Activated naive CD8-positive, alpha-beta T cell treated with anti-CD3 and anti-CD28 coated beads, Interleukin-2, amount 10 ng/mL, durations not matched to agents 7 days and 5 days (primary cell): ENCODE results near the gene SYDE2. TPM values are rescaled to one million over a fixed set of nuclear protein-coding genes. Genes with fewer than 3 reads are reported as not detected.
A peak's percentile ranks its signal among the peaks of the same experiment; 100 is the strongest.

Experiments used
- ATAC-seq: fragments of 150-1000 bp; cut with Tn5 transposase; one replicate; pipeline ENCODE4 v1.10.0; 2021; ENCODE audit warnings: low read depth, moderate library complexity
- POLR2A ChIA-PET: fragments of 350-600 bp; sonication (Branson Sonifier 250); formaldehyde crosslinking; loops from one replicate; lab custom pipeline; 2021; ENCODE audit warnings: antibody characterized with exemption; lab: Charles Lee
- DNase-seq: peaks from one replicate; pipeline ENCODE4 v3.0.0; 2021
- H3K27ac Mint-ChIP-seq: one replicate; pipeline ENCODE4 v1.8.0; 2022; ENCODE audit warnings: mild to moderate bottlenecking, mixed read lengths
- H3K27me3 Mint-ChIP-seq: one replicate; pipeline ENCODE4 v1.8.0; 2022; ENCODE audit warnings: mild to moderate bottlenecking, moderate library complexity, mixed read lengths
- H3K36me3 Mint-ChIP-seq: one replicate; pipeline ENCODE4 v1.8.0; 2021; ENCODE audit warnings: mild to moderate bottlenecking, mixed read lengths
- H3K4me1 Mint-ChIP-seq: one replicate; pipeline ENCODE4 v1.8.0; 2021; ENCODE audit warnings: mixed read lengths
- H3K4me3 Mint-ChIP-seq: one replicate; pipeline ENCODE4 v1.8.0; 2022; ENCODE audit warnings: mild to moderate bottlenecking, moderate library complexity, mixed read lengths
- H3K9me3 Mint-ChIP-seq: one replicate; pipeline ENCODE4 v1.8.0; 2021; ENCODE audit warnings: mixed read lengths
- total RNA-seq, 2 experiments: library from RNA; stranded (reverse); gene quantifications; one replicate each; pipeline ENCODE4 v1.2.3, GENCODE V29; 2021

SYDE2 gene
- total RNA-seq, 2 experiments from 2014 or later: 4.1 to 4.6 TPM

GRCh38 chr1:85225624-85226380 is 25.0 kb upstream of the SYDE2 start:
- no peak for DNase-seq
- Mint-ChIP-seq H3K4me1 (no peaks in the 10 kb centered on the region), H3K27me3 (peaks cover 5% of the 10 kb centered on the region), H3K36me3 (no peaks in the 10 kb centered on the region), H3K4me3 (no peak overlapping the region), H3K27ac (no peak overlapping the region), H3K9me3 (no peaks in the 10 kb centered on the region)
- POLR2A ChIA-PET: no interaction called here
- ATAC-seq: no peak

- Mint-ChIP-seq H3K4me3 (no peak overlapping the region), H3K36me3 (no peaks in the 10 kb centered on the region), H3K27me3 (peaks cover 5% of the 10 kb centered on the region), H3K9me3 (no peaks in the 10 kb centered on the region), H3K27ac (no peak overlapping the region), H3K4me1 (no peaks in the 10 kb centered on the region)
- ATAC-seq (no peak), DNase-seq (no peak)
- POLR2A ChIA-PET: no interaction called here
Observed at GRCh38 chr1:85224734-85225623, 24.2 kb upstream of the SYDE2 start.

- Mint-ChIP-seq H3K27ac (no peak overlapping the region), H3K4me1 (no peaks in the 10 kb centered on the region), H3K27me3 (peaks cover 5% of the 10 kb centered on the region), H3K36me3 (no peaks in the 10 kb centered on the region), H3K4me3 (no peak overlapping the region), H3K9me3 (no peaks in the 10 kb centered on the region)
- DNase-seq (no peak), ATAC-seq (no peak)
- POLR2A ChIA-PET: no interaction called here
Observed at GRCh38 chr1:85224295-85224694, 23.5 kb upstream of the SYDE2 start.

GRCh38 chr1:85223334-85223733 is 22.5 kb upstream of the SYDE2 start:
- Mint-ChIP-seq H3K9me3 (no peaks in the 10 kb centered on the region), H3K27ac (no peak overlapping the region), H3K4me1 (no peaks in the 10 kb centered on the region), H3K36me3 (no peaks in the 10 kb centered on the region), H3K4me3 (no peak overlapping the region), H3K27me3 (peaks cover 10% of the 10 kb centered on the region)
- POLR2A ChIA-PET: no interaction called here
- DNase-seq (no peak), ATAC-seq (no peak)

GRCh38 chr1:85220756-85221201 is 20.0 kb upstream of the SYDE2 start:
- DNase-seq: no peak
- POLR2A ChIA-PET: no interaction called here

GRCh38 chr1:85219853-85220610 is 19.2 kb upstream of the SYDE2 start:
- H3K4me3 Mint-ChIP-seq: no peak overlapping the region
- no peak for DNase-seq
- H3K9me3 Mint-ChIP-seq: no peaks in the 10 kb centered on the region
- peaks cover 24% of the 10 kb centered on the region for H3K27me3 Mint-ChIP-seq
- no peaks in the 10 kb centered on the region for H3K36me3 Mint-ChIP-seq
- POLR2A ChIA-PET: no interaction called here
- ATAC-seq: no peak
- H3K27ac Mint-ChIP-seq: no peak overlapping the region
- H3K4me1 Mint-ChIP-seq: no peaks in the 10 kb centered on the region

More at GRCh38 chr1:85220756-85221201, 20.0 kb upstream of the SYDE2 start:
- H3K27me3 Mint-ChIP-seq: peaks cover 21% of the 10 kb centered on the region
- no peaks in the 10 kb centered on the region for H3K4me1 Mint-ChIP-seq
- ATAC-seq: no peak
- H3K36me3 Mint-ChIP-seq: no peaks in the 10 kb centered on the region
- no peak overlapping the region for H3K27ac Mint-ChIP-seq
- H3K9me3 Mint-ChIP-seq: no peaks in the 10 kb centered on the region
- H3K4me3 Mint-ChIP-seq: no peak overlapping the region

- POLR2A ChIA-PET: no interaction called here
- ATAC-seq: no peak
- no peaks in the 10 kb centered on the region for H3K4me1 Mint-ChIP-seq
Observed at GRCh38 chr1:85216697-85217096, 15.9 kb upstream of the SYDE2 start.

GRCh38 chr1:85214654-85215053 is 13.8 kb upstream of the SYDE2 start:
- POLR2A ChIA-PET: no interaction called here
- H3K27me3 Mint-ChIP-seq: peaks cover 33% of the 10 kb centered on the region
- ATAC-seq (no peak), DNase-seq (no peak)
- H3K27ac Mint-ChIP-seq: no peak overlapping the region
- H3K36me3 Mint-ChIP-seq: no peaks in the 10 kb centered on the region
- no peaks in the 10 kb centered on the region for H3K9me3 Mint-ChIP-seq
- no peaks in the 10 kb centered on the region for H3K4me1 Mint-ChIP-seq
- H3K4me3 Mint-ChIP-seq: no peak overlapping the region

More at GRCh38 chr1:85216697-85217096, 15.9 kb upstream of the SYDE2 start:
- Mint-ChIP-seq H3K9me3 (no peaks in the 10 kb centered on the region), H3K4me3 (no peak overlapping the region), H3K27me3 (peaks cover 29% of the 10 kb centered on the region), H3K36me3 (no peaks in the 10 kb centered on the region), H3K27ac (no peak overlapping the region)
- no peak for DNase-seq

- no peak for DNase-seq
- H3K36me3 Mint-ChIP-seq: no peaks in the 10 kb centered on the region
- H3K4me1 Mint-ChIP-seq: peaks cover 1% of the 10 kb centered on the region
- POLR2A ChIA-PET: no interaction called here
- ATAC-seq: no peak
- peaks cover 19% of the 10 kb centered on the region for H3K27me3 Mint-ChIP-seq
- no peaks in the 10 kb centered on the region for H3K9me3 Mint-ChIP-seq
- H3K27ac Mint-ChIP-seq: no peak overlapping the region
- no peak overlapping the region for H3K4me3 Mint-ChIP-seq
Observed at GRCh38 chr1:85208488-85208887, 7.7 kb upstream of the SYDE2 start.

GRCh38 chr1:85203573-85204171 is 2.9 kb upstream of the SYDE2 start:
- H3K27ac Mint-ChIP-seq: no peak overlapping the region
- H3K4me3 Mint-ChIP-seq: no peak overlapping the region
- no peak for ATAC-seq
- DNase-seq: no peak
- H3K36me3 Mint-ChIP-seq: peaks cover 2% of the 10 kb centered on the region
- POLR2A ChIA-PET: no interaction called here
- H3K27me3 Mint-ChIP-seq: peaks cover 24% of the 10 kb centered on the region
- H3K4me1 Mint-ChIP-seq: peaks cover 21% of the 10 kb centered on the region
- H3K9me3 Mint-ChIP-seq: no peaks in the 10 kb centered on the region

GRCh38 chr1:85202864-85203255 is 2.0 kb upstream of the SYDE2 start:
- Mint-ChIP-seq H3K36me3 (peaks cover 3% of the 10 kb centered on the region), H3K4me3 (no peak overlapping the region)
- POLR2A ChIA-PET: no interaction called here

GRCh38 chr1:85202092-85202863 is 1.5 kb upstream of the SYDE2 start:
- peaks cover 23% of the 10 kb centered on the region for H3K4me1 Mint-ChIP-seq
- no peaks in the 10 kb centered on the region for H3K9me3 Mint-ChIP-seq
- peak overlapping the region; percentile 99 for H3K27ac Mint-ChIP-seq
- H3K27me3 Mint-ChIP-seq: peaks cover 17% of the 10 kb centered on the region
- peak overlapping the region; percentile 98 for H3K4me3 Mint-ChIP-seq
- ATAC-seq (no peak), DNase-seq (no peak)
- peaks cover 5% of the 10 kb centered on the region for H3K36me3 Mint-ChIP-seq
- POLR2A ChIA-PET: no interaction called here

More at GRCh38 chr1:85202864-85203255, 2.0 kb upstream of the SYDE2 start:
- DNase-seq (no peak), ATAC-seq (no peak)
- H3K9me3 Mint-ChIP-seq: no peaks in the 10 kb centered on the region
- no peak overlapping the region for H3K27ac Mint-ChIP-seq
- peaks cover 22% of the 10 kb centered on the region for H3K4me1 Mint-ChIP-seq
- H3K27me3 Mint-ChIP-seq: peaks cover 22% of the 10 kb centered on the region
